Measurements from ENCODE around the gene CD109. TPM values are rescaled to one million over a fixed set of nuclear protein-coding genes. Genes with fewer than 3 reads are reported as not detected.

The CD109 gene
- total and polyA plus RNA-seq, 2 of the 8 experiments (the other 6 are each of a cell fraction or from before 2014, with no cell fraction given), result 1.4 to 5.3 TPM

DNA sequence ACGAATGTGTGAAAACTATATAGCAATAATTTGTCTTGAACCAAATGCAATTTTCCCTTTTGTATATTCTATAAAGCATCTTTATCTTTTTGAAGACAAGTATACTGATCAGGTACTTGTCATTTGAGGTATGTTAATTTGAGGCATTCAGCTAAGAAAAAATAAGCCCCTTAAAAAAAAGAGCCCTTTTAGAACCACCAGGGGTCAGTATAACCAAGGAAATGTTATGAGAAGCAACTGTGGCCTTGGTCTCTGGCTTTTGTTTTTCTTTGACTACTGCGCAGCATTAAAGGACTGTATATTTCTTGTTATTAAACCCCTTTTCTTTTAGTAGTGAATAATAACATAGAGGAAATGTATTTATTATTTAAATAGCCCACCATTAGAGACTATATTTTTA lies 43.1 kb downstream of the CD109 start:
- H4K8ac ChIP-seq (ENCODE audit: extremely low read depth, insufficient read depth, low read length), result no peak overlapping the region
- H3K27me3 ChIP-seq (replicated peaks in 1 of 4; ENCODE audit: control insufficient read depth in 3 of 4, extremely low read depth in 1 of 4, insufficient read depth in 3 of 4, low read length in 3 of 4), result no peaks in the 10 kb centered on the region
- H2BK5ac ChIP-seq (ENCODE audit: low read depth, low read length), result no peak overlapping the region
- no peak overlapping the region for H3K18ac ChIP-seq (ENCODE audit: extremely low read depth, low read length)
- ChIA-PET POLR2A (ENCODE audit: partially characterized antibody) (no interaction called here), CTCF (ENCODE audit: partially characterized antibody) (interaction anchor here (0.6 to 7.7 kb wide), 28 partner anchors 10 to 1492 kb away, joined by 3 to 104 read pairs (median 3); partner anchors contain the start of gene COL12A1)
- 44% methylated on average over 2 of the region's 2 CpGs; no CpG with 5 or more reads in 1 of the 2 experiments for WGBS, 2 experiments (ENCODE audit: extremely low coverage in 1 of 2, insufficient coverage in 1 of 2, insufficient read length in 1 of 2, insufficient replicate concordance in 2 of 2, low coverage in 1 of 2, low lambda C conversion rate in 2 of 2, missing lambda C conversion rate in 1 of 2)
- H3K27ac ChIP-seq (ENCODE audit: low read depth, low read length), result no peak overlapping the region
- no peaks in the 10 kb centered on the region; the same call in 1 of the 2 replicates for H3K23me2 ChIP-seq (ENCODE audit: low read depth, low read length)
- peaks cover 0 to 1% of the 10 kb centered on the region in 2 experiments for H4K20me1 ChIP-seq (replicated peaks in 1 of 2; ENCODE audit: control insufficient read depth in 1 of 2, insufficient read depth in 2 of 2, low read length in 2 of 2)
- no peaks in the 10 kb centered on the region for H3K4me1 ChIP-seq (replicated peaks in 1 of 4; ENCODE audit: control insufficient read depth in 3 of 4, insufficient read depth in 4 of 4, low read length in 3 of 4)
- no peak for DNase-seq (ENCODE audit: low read depth in 1 of 2, low spot score in 2 of 2)
- no peak overlapping the region for H2BK15ac ChIP-seq (ENCODE audit: low read length)
- no peak overlapping the region for H3K4me3 ChIP-seq (ENCODE audit: extremely low read depth in 1 of 4, insufficient read depth in 2 of 4, low read depth in 3 of 4, low read length in 4 of 4)
- H3K36me3 ChIP-seq (ENCODE audit: control insufficient read depth in 2 of 4, insufficient read depth in 4 of 4, low read length in 3 of 4), result no peaks in the 10 kb centered on the region
- H2AFZ ChIP-seq (ENCODE audit: low read length), result no peak overlapping the region
- H2AK5ac ChIP-seq (ENCODE audit: low read depth, low read length), result no peak overlapping the region
- no peak overlapping the region for H2BK20ac ChIP-seq (ENCODE audit: low read length)
- no peaks in the 10 kb centered on the region for H3K79me2 ChIP-seq (ENCODE audit: control insufficient read depth in 1 of 2, insufficient read depth in 2 of 2, low read length in 2 of 2)
- no peak overlapping the region for H4K5ac ChIP-seq (ENCODE audit: insufficient read length, low read depth, low read length)
- peak; percentile 45 for FAIRE-seq
- no peak overlapping the region for H2BK120ac ChIP-seq (replicated peaks; ENCODE audit: low read depth, low read length)
- H3K9ac ChIP-seq (replicated peaks in 1 of 4; ENCODE audit: extremely low read depth in 1 of 4, low read depth in 3 of 4, low read length in 3 of 4), result no peak overlapping the region
- H3K4ac ChIP-seq (replicated peaks; ENCODE audit: insufficient read length, low read depth, low read length), result no peak overlapping the region
- H4K91ac ChIP-seq (replicated peaks; ENCODE audit: insufficient read length, low read length), result no peak overlapping the region
- H3K23ac ChIP-seq (ENCODE audit: insufficient read length), result no peak overlapping the region
- TF ChIP-seq RAD21 (IDR thresholded peaks at IDR 0.05 in 1 of 2, conservative IDR thresholded peaks at IDR 0.05 in 1 of 2; ENCODE audit: low read depth in 2 of 2, low read length in 2 of 2) (peak; percentile 90 to 92), CTCF (IDR thresholded peaks at IDR 0.05; ENCODE audit: control extremely low read depth in 1 of 3, insufficient read depth in 1 of 3, low read depth in 1 of 3, low read length in 3 of 3) (peak in 2 of 3 experiments; percentile 56 to 62; a peak in 2 of 4 replicates), EGR1 (IDR thresholded peaks at IDR 0.05; ENCODE audit: borderline replicate concordance, low read depth, low read length) (no peak)
- no peak overlapping the region for H2BK12ac ChIP-seq (ENCODE audit: low read depth, low read length)
- H3K56ac ChIP-seq (replicated peaks; ENCODE audit: insufficient read length, low read depth, low read length), result no peak overlapping the region
- H3K4me2 ChIP-seq (ENCODE audit: insufficient read depth in 1 of 2, low read depth in 2 of 2, low read length in 2 of 2), result no peak overlapping the region
- no peaks in the 10 kb centered on the region for H3K79me1 ChIP-seq (ENCODE audit: low read depth, low read length)
- H3K9me3 ChIP-seq (ENCODE audit: insufficient read depth in 2 of 2, low read depth in 1 of 2, low read length in 1 of 2), result no peaks in the 10 kb centered on the region
- no peak overlapping the region for H3K14ac ChIP-seq (ENCODE audit: insufficient read length)

Measured in H1 (cell line).